ENCODE results near the gene NRSN2.
"Not testable (repeated sequence)": the region's sequence is repeated elsewhere in the genome, so short reads cannot be mapped to it uniquely, and the experiment has no call there.

The NRSN2 gene

GRCh38 chr20:382291-383115, 35.6 kb downstream of the NRSN2 start:
- Histone ChIP-seq H3K27me3 (ENCODE audit: control insufficient read depth, insufficient read depth, low read length) (peaks cover 20% of the 10 kb centered on the region), H3K9ac (ENCODE audit: low read length) (no peak overlapping the region), H3K4me1 (ENCODE audit: control insufficient read depth, low read depth, low read length) (no peaks in the 10 kb centered on the region), H3K4me3 (ENCODE audit: low read length) (peak overlapping the region; percentile 62), H3K27ac (ENCODE audit: low read length) (no peak overlapping the region), H3K9me3 (ENCODE audit: control insufficient read depth, low read depth, low read length) (no peaks in the 10 kb centered on the region), H3K36me3 (ENCODE audit: control insufficient read depth, low read depth, low read length) (no peaks in the 10 kb centered on the region)

- Histone ChIP-seq H3K27ac (ENCODE audit: low read length) (no peak overlapping the region), H3K27me3 (ENCODE audit: control insufficient read depth, insufficient read depth, low read length) (peaks cover 20% of the 10 kb centered on the region), H3K4me1 (ENCODE audit: control insufficient read depth, low read depth, low read length) (no peaks in the 10 kb centered on the region), H3K36me3 (ENCODE audit: control insufficient read depth, low read depth, low read length) (peaks cover 2% of the 10 kb centered on the region), H3K9ac (ENCODE audit: low read length) (no peak overlapping the region), H3K4me3 (ENCODE audit: low read length) (no peak overlapping the region), H3K9me3 (ENCODE audit: control insufficient read depth, low read depth, low read length) (no peaks in the 10 kb centered on the region)
Measured at GRCh38 chr20:383889-384288, 37.0 kb downstream of the NRSN2 start.

- H3K36me3 ChIP-seq (ENCODE audit: control insufficient read depth, low read depth, low read length) = peaks cover 5% of the 10 kb centered on the region
Measured at GRCh38 chr20:384723-385122, 37.8 kb downstream of the NRSN2 start.

GRCh38 chr20:385448-385847, 38.5 kb downstream of the NRSN2 start:
- H3K27ac ChIP-seq (ENCODE audit: low read length) = no peak overlapping the region
- no peak overlapping the region for H3K9ac ChIP-seq (ENCODE audit: low read length)
- H3K36me3 ChIP-seq (ENCODE audit: control insufficient read depth, low read depth, low read length) = peaks cover 5% of the 10 kb centered on the region
- no peaks in the 10 kb centered on the region for H3K4me1 ChIP-seq (ENCODE audit: control insufficient read depth, low read depth, low read length)
- peaks cover 20% of the 10 kb centered on the region for H3K27me3 ChIP-seq (ENCODE audit: control insufficient read depth, insufficient read depth, low read length)
- no peaks in the 10 kb centered on the region for H3K9me3 ChIP-seq (ENCODE audit: control insufficient read depth, low read depth, low read length)
- no peak overlapping the region for H3K4me3 ChIP-seq (ENCODE audit: low read length)

More at GRCh38 chr20:384723-385122, 37.8 kb downstream of the NRSN2 start:
- Histone ChIP-seq H3K27me3 (ENCODE audit: control insufficient read depth, insufficient read depth, low read length) (peaks cover 20% of the 10 kb centered on the region), H3K27ac (ENCODE audit: low read length) (no peak overlapping the region), H3K9me3 (ENCODE audit: control insufficient read depth, low read depth, low read length) (no peaks in the 10 kb centered on the region), H3K4me1 (ENCODE audit: control insufficient read depth, low read depth, low read length) (no peaks in the 10 kb centered on the region), H3K9ac (ENCODE audit: low read length) (no peak overlapping the region), H3K4me3 (ENCODE audit: low read length) (no peak overlapping the region)

- H3K27ac ChIP-seq (ENCODE audit: low read length); H3K9me3 ChIP-seq (ENCODE audit: control insufficient read depth, low read depth, low read length); H3K36me3 ChIP-seq (ENCODE audit: control insufficient read depth, low read depth, low read length); H3K4me1 ChIP-seq (ENCODE audit: control insufficient read depth, low read depth, low read length); H3K4me3 ChIP-seq (ENCODE audit: low read length); H3K9ac ChIP-seq (ENCODE audit: low read length): not testable (repeated sequence)
- peaks cover 14% of the 10 kb centered on the region for H3K27me3 ChIP-seq (ENCODE audit: control insufficient read depth, insufficient read depth, low read length)
Measured at GRCh38 chr20:386634-387033, 39.7 kb downstream of the NRSN2 start.

- Histone ChIP-seq H3K36me3 (ENCODE audit: control insufficient read depth, low read depth, low read length) (peaks cover 5% of the 10 kb centered on the region), H3K4me3 (ENCODE audit: low read length) (no peak overlapping the region), H3K9me3 (ENCODE audit: control insufficient read depth, low read depth, low read length) (no peaks in the 10 kb centered on the region), H3K9ac (ENCODE audit: low read length) (no peak overlapping the region), H3K27ac (ENCODE audit: low read length) (no peak overlapping the region), H3K4me1 (ENCODE audit: control insufficient read depth, low read depth, low read length) (no peaks in the 10 kb centered on the region), H3K27me3 (ENCODE audit: control insufficient read depth, insufficient read depth, low read length) (peaks cover 8% of the 10 kb centered on the region)
Measured at GRCh38 chr20:387520-387919, 40.6 kb downstream of the NRSN2 start.

- no peak overlapping the region for H3K27ac ChIP-seq (ENCODE audit: low read length)
- H3K9ac ChIP-seq (ENCODE audit: low read length) = no peak overlapping the region
- no peaks in the 10 kb centered on the region for H3K27me3 ChIP-seq (ENCODE audit: control insufficient read depth, insufficient read depth, low read length)
- no peaks in the 10 kb centered on the region for H3K4me1 ChIP-seq (ENCODE audit: control insufficient read depth, low read depth, low read length)
- H3K4me3 ChIP-seq (ENCODE audit: low read length) = no peak overlapping the region
- H3K9me3 ChIP-seq (ENCODE audit: control insufficient read depth, low read depth, low read length) = no peaks in the 10 kb centered on the region
- peaks cover 5% of the 10 kb centered on the region for H3K36me3 ChIP-seq (ENCODE audit: control insufficient read depth, low read depth, low read length)
Measured at GRCh38 chr20:388034-388994, 41.4 kb downstream of the NRSN2 start.

GRCh38 chr20:389220-389619, 42.3 kb downstream of the NRSN2 start:
- H3K36me3 ChIP-seq (ENCODE audit: control insufficient read depth, low read depth, low read length) = peaks cover 5% of the 10 kb centered on the region
- no peak overlapping the region for H3K9ac ChIP-seq (ENCODE audit: low read length)
- H3K4me3 ChIP-seq (ENCODE audit: low read length) = no peak overlapping the region
- H3K27me3 ChIP-seq (ENCODE audit: control insufficient read depth, insufficient read depth, low read length) = no peaks in the 10 kb centered on the region
- H3K27ac ChIP-seq (ENCODE audit: low read length) = no peak overlapping the region
- H3K4me1 ChIP-seq (ENCODE audit: control insufficient read depth, low read depth, low read length) = no peaks in the 10 kb centered on the region
- no peaks in the 10 kb centered on the region for H3K9me3 ChIP-seq (ENCODE audit: control insufficient read depth, low read depth, low read length)

- no peaks in the 10 kb centered on the region for H3K9me3 ChIP-seq (ENCODE audit: control insufficient read depth, low read depth, low read length)
- no peaks in the 10 kb centered on the region for H3K4me1 ChIP-seq (ENCODE audit: control insufficient read depth, low read depth, low read length)
- no peak overlapping the region for H3K9ac ChIP-seq (ENCODE audit: low read length)
- H3K27me3 ChIP-seq (ENCODE audit: control insufficient read depth, insufficient read depth, low read length) = no peaks in the 10 kb centered on the region
- H3K36me3 ChIP-seq (ENCODE audit: control insufficient read depth, low read depth, low read length) = peaks cover 8% of the 10 kb centered on the region
- H3K4me3 ChIP-seq (ENCODE audit: low read length) = no peak overlapping the region
- H3K27ac ChIP-seq (ENCODE audit: low read length) = no peak overlapping the region
Measured at GRCh38 chr20:391041-391711, 44.3 kb downstream of the NRSN2 start.

- H3K9me3 ChIP-seq (ENCODE audit: control insufficient read depth, low read depth, low read length); H3K9ac ChIP-seq (ENCODE audit: low read length); H3K4me3 ChIP-seq (ENCODE audit: low read length); H3K27me3 ChIP-seq (ENCODE audit: control insufficient read depth, insufficient read depth, low read length); H3K27ac ChIP-seq (ENCODE audit: low read length); H3K4me1 ChIP-seq (ENCODE audit: control insufficient read depth, low read depth, low read length): not testable (repeated sequence)
- H3K36me3 ChIP-seq (ENCODE audit: control insufficient read depth, low read depth, low read length) = peaks cover 16% of the 10 kb centered on the region
Measured at GRCh38 chr20:393296-393695, 46.4 kb downstream of the NRSN2 start.

- Histone ChIP-seq H3K9ac (ENCODE audit: low read length) (no peak overlapping the region), H3K27me3 (ENCODE audit: control insufficient read depth, insufficient read depth, low read length) (no peaks in the 10 kb centered on the region), H3K9me3 (ENCODE audit: control insufficient read depth, low read depth, low read length) (no peaks in the 10 kb centered on the region), H3K27ac (ENCODE audit: low read length) (no peak overlapping the region), H3K4me1 (ENCODE audit: control insufficient read depth, low read depth, low read length) (peaks cover 10% of the 10 kb centered on the region), H3K4me3 (ENCODE audit: low read length) (no peak overlapping the region), H3K36me3 (ENCODE audit: control insufficient read depth, low read depth, low read length) (peaks cover 11% of the 10 kb centered on the region)
Measured at GRCh38 chr20:396252-396618, 49.3 kb downstream of the NRSN2 start.

Data from iPS-18a (cell line).